Hematopoietic multipotent progenitor cell treated with erythropoietin and hydrocortisone succinate and interleukin-3 and kit ligand, for 15 days (in vitro differentiated cells): ENCODE results near the gene CXCL11.
"Not testable (repeated sequence)": the region's sequence is repeated elsewhere in the genome, so short reads cannot be mapped to it uniquely, and the experiment has no call there.

ENCODE experiments used
- DNase-seq: peaks from one replicate; pipeline ENCODE4 v3.0.0-alpha.2; 2015; ENCODE audit warnings: low spot score

The CXCL11 gene

GRCh38 chr4:76042241-76042998 lies 6.5 kb upstream of the CXCL11 start:
- not testable (repeated sequence) for DNase-seq

- no peak for DNase-seq
Measured at GRCh38 chr4:76036855-76037254, 985 bp upstream of the CXCL11 start.

- no peak for DNase-seq
Measured at GRCh38 chr4:76035141-76035540, 729 bp downstream of the CXCL11 start.

GRCh38 chr4:76029300-76029699 lies 6.6 kb downstream of the CXCL11 start:
- DNase-seq: no peak

GRCh38 chr4:76028350-76028765 lies 7.5 kb downstream of the CXCL11 start:
- DNase-seq: no peak

- DNase-seq: no peak
Measured at GRCh38 chr4:76024065-76024464, 11.8 kb downstream of the CXCL11 start.

GRCh38 chr4:76023389-76023788 lies 12.5 kb downstream of the CXCL11 start, which contains the start of gene CXCL10:
Gene CXCL10 (minus strand): TSS chr4:76023497. CDS start chr4:76023431, 66 bp downstream.
- DNase-seq: no peak

GRCh38 chr4:76022677-76023076 lies 13.2 kb downstream of the CXCL11 start:
- no peak for DNase-seq

- DNase-seq: no peak
Measured at GRCh38 chr4:76022031-76022430, 13.8 kb downstream of the CXCL11 start.

- DNase-seq: no peak
Measured at GRCh38 chr4:76017056-76017686, 18.7 kb downstream of the CXCL11 start.

- DNase-seq: no peak
Measured at GRCh38 chr4:76016393-76016792, 19.5 kb downstream of the CXCL11 start.

- DNase-seq: no peak
Measured at GRCh38 chr4:76013540-76013939, 22.3 kb downstream of the CXCL11 start.

GRCh38 chr4:76012388-76012801 lies 23.5 kb downstream of the CXCL11 start:
- no peak for DNase-seq

- DNase-seq: no peak
Measured at GRCh38 chr4:76011700-76012387, 24.0 kb downstream of the CXCL11 start.

GRCh38 chr4:76011018-76011670 lies 24.7 kb downstream of the CXCL11 start:
- no peak for DNase-seq

- DNase-seq: no peak
Measured at GRCh38 chr4:76010576-76010975, 25.3 kb downstream of the CXCL11 start.

- DNase-seq: no peak
Measured at GRCh38 chr4:76009311-76009710, 26.6 kb downstream of the CXCL11 start.

GRCh38 chr4:76007089-76007862 lies 28.6 kb downstream of the CXCL11 start, which contains the start of gene CXCL9:
Gene CXCL9 (minus strand): TSS chr4:76007509. CDS start chr4:76007449, 60 bp downstream.
- no peak for DNase-seq

- no peak for DNase-seq
Measured at GRCh38 chr4:76003620-76004019, 32.2 kb downstream of the CXCL11 start.

GRCh38 chr4:76003035-76003434 lies 32.8 kb downstream of the CXCL11 start:
- DNase-seq: no peak

GRCh38 chr4:76002176-76002575 lies 33.7 kb downstream of the CXCL11 start:
- DNase-seq: no peak

GRCh38 chr4:76001700-76002099 lies 34.2 kb downstream of the CXCL11 start:
- DNase-seq: no peak
